Measurements from ENCODE around the gene C17orf58.

C17orf58 gene

GRCh38 chr17:68035131-68035522 is 38.9 kb upstream of the C17orf58 start:
- Histone ChIP-seq H3K4me2 (ENCODE audit: low read length, poor library complexity, severe bottlenecking) (no peak overlapping the region), H2BK120ac (ENCODE audit: low read depth, low read length) (no peak overlapping the region), H3K18ac (ENCODE audit: low read depth in 1 of 2, low read length in 2 of 2) (no peak overlapping the region), H2BK5ac (ENCODE audit: low read depth, low read length, poor library complexity, severe bottlenecking) (no peak overlapping the region), H4K8ac (ENCODE audit: low read length) (no peak overlapping the region), H3K9ac (ENCODE audit: low read length) (peak overlapping the region; percentile 80), H3K79me1 (replicated peaks; ENCODE audit: low read length, poor library complexity, severe bottlenecking) (peaks cover 4% of the 10 kb centered on the region), H3K4me3 (ENCODE audit: insufficient read depth in 1 of 2, low read depth in 1 of 2, low read length in 2 of 2) (peak overlapping the region in 1 of 2 experiments; percentile 69), H2BK15ac (ENCODE audit: low read depth, poor library complexity, severe bottlenecking) (no peak overlapping the region), H2AFZ (ENCODE audit: low read depth, low read length) (no peak overlapping the region), H3K23ac (ENCODE audit: low read length in 2 of 2) (no peak overlapping the region), H3K36me3 (ENCODE audit: control insufficient read depth in 1 of 2, insufficient read depth in 2 of 2, low read depth in 1 of 2, low read length in 2 of 2) (peaks cover 18 to 26% of the 10 kb centered on the region in 2 experiments), H3K27ac (ENCODE audit: low read length, poor library complexity, severe bottlenecking) (no peak overlapping the region), H3K4me1 (ENCODE audit: control insufficient read depth, insufficient read depth, low read depth, low read length) (no peaks in the 10 kb centered on the region), H3K27me3 (ENCODE audit: control insufficient read depth in 1 of 2, insufficient read depth in 1 of 2, low read length in 2 of 2) (no peaks in the 10 kb centered on the region), H2AK5ac (ENCODE audit: low read length, severe bottlenecking) (no peak overlapping the region), H4K91ac (ENCODE audit: low read length) (no peak overlapping the region), H3K14ac (ENCODE audit: low read length in 2 of 2) (no peak overlapping the region), H3K4ac (ENCODE audit: low read depth in 1 of 2, low read length in 2 of 2) (no peak overlapping the region), H3K9me3 (ENCODE audit: control insufficient read depth, low read length) (no peaks in the 10 kb centered on the region), H2BK12ac (ENCODE audit: low read length in 2 of 2) (no peak overlapping the region)
- WGBS, result 0% methylated on average over 19 of the region's 27 CpGs
- DNase-seq, result no peak

GRCh38 chr17:68034452-68034776 is 38.1 kb upstream of the C17orf58 start:
- Histone ChIP-seq H2BK12ac (ENCODE audit: low read length in 2 of 2) (no peak overlapping the region), H2AK5ac (ENCODE audit: low read length, severe bottlenecking) (no peak overlapping the region), H2AFZ (ENCODE audit: low read depth, low read length) (no peak overlapping the region), H4K91ac (ENCODE audit: low read length) (no peak overlapping the region), H3K4ac (ENCODE audit: low read depth in 1 of 2, low read length in 2 of 2) (no peak overlapping the region), H3K4me3 (ENCODE audit: insufficient read depth in 1 of 2, low read depth in 1 of 2, low read length in 2 of 2) (peak overlapping the region in 1 of 2 experiments; percentile 69), H3K36me3 (ENCODE audit: control insufficient read depth in 1 of 2, insufficient read depth in 2 of 2, low read depth in 1 of 2, low read length in 2 of 2) (peaks cover 14 to 21% of the 10 kb centered on the region in 2 experiments), H3K14ac (ENCODE audit: low read length in 2 of 2) (no peak overlapping the region), H2BK5ac (ENCODE audit: low read depth, low read length, poor library complexity, severe bottlenecking) (no peak overlapping the region), H3K9me3 (ENCODE audit: control insufficient read depth, low read length) (no peaks in the 10 kb centered on the region), H3K18ac (ENCODE audit: low read depth in 1 of 2, low read length in 2 of 2) (no peak overlapping the region), H3K79me1 (replicated peaks; ENCODE audit: low read length, poor library complexity, severe bottlenecking) (peaks cover 3% of the 10 kb centered on the region), H4K8ac (ENCODE audit: low read length) (no peak overlapping the region), H3K9ac (ENCODE audit: low read length) (peak overlapping the region; percentile 80), H3K4me2 (ENCODE audit: low read length, poor library complexity, severe bottlenecking) (no peak overlapping the region), H2BK120ac (ENCODE audit: low read depth, low read length) (no peak overlapping the region), H3K27me3 (ENCODE audit: control insufficient read depth in 1 of 2, insufficient read depth in 1 of 2, low read length in 2 of 2) (no peaks in the 10 kb centered on the region), H3K4me1 (ENCODE audit: control insufficient read depth, insufficient read depth, low read depth, low read length) (no peaks in the 10 kb centered on the region), H3K27ac (ENCODE audit: low read length, poor library complexity, severe bottlenecking) (no peak overlapping the region), H2BK15ac (ENCODE audit: low read depth, poor library complexity, severe bottlenecking) (no peak overlapping the region), H3K23ac (ENCODE audit: low read length in 2 of 2) (no peak overlapping the region)
- 40% methylated on average over 1 of the region's 1 CpG for WGBS
- DNase-seq, result no peak

- Histone ChIP-seq H4K8ac (ENCODE audit: low read length) (no peak overlapping the region), H3K4me1 (ENCODE audit: control insufficient read depth, insufficient read depth, low read depth, low read length) (no peaks in the 10 kb centered on the region), H4K91ac (ENCODE audit: low read length) (no peak overlapping the region), H3K18ac (ENCODE audit: low read depth in 1 of 2, low read length in 2 of 2) (no peak overlapping the region), H3K36me3 (ENCODE audit: control insufficient read depth in 1 of 2, insufficient read depth in 2 of 2, low read depth in 1 of 2, low read length in 2 of 2) (peaks cover 8 to 15% of the 10 kb centered on the region in 2 experiments), H2BK12ac (ENCODE audit: low read length in 2 of 2) (no peak overlapping the region), H2AFZ (ENCODE audit: low read depth, low read length) (no peak overlapping the region), H3K9me3 (ENCODE audit: control insufficient read depth, low read length) (no peaks in the 10 kb centered on the region), H2AK5ac (ENCODE audit: low read length, severe bottlenecking) (no peak overlapping the region), H3K27ac (ENCODE audit: low read length, poor library complexity, severe bottlenecking) (no peak overlapping the region), H3K23ac (ENCODE audit: low read length in 2 of 2) (no peak overlapping the region), H2BK120ac (ENCODE audit: low read depth, low read length) (no peak overlapping the region), H3K4ac (ENCODE audit: low read depth in 1 of 2, low read length in 2 of 2) (no peak overlapping the region), H3K14ac (ENCODE audit: low read length in 2 of 2) (no peak overlapping the region), H3K79me1 (replicated peaks; ENCODE audit: low read length, poor library complexity, severe bottlenecking) (peaks cover 1% of the 10 kb centered on the region), H3K4me3 (ENCODE audit: insufficient read depth in 1 of 2, low read depth in 1 of 2, low read length in 2 of 2) (no peak overlapping the region), H3K27me3 (ENCODE audit: control insufficient read depth in 1 of 2, insufficient read depth in 1 of 2, low read length in 2 of 2) (no peaks in the 10 kb centered on the region), H3K9ac (ENCODE audit: low read length) (no peak overlapping the region), H2BK5ac (ENCODE audit: low read depth, low read length, poor library complexity, severe bottlenecking) (no peak overlapping the region), H2BK15ac (ENCODE audit: low read depth, poor library complexity, severe bottlenecking) (no peak overlapping the region), H3K4me2 (ENCODE audit: low read length, poor library complexity, severe bottlenecking) (no peak overlapping the region)
- WGBS, result 78% methylated on average over 5 of the region's 7 CpGs
- peak; percentile 68 for DNase-seq
Observed at GRCh38 chr17:68033636-68034451, 37.6 kb upstream of the C17orf58 start.

- Histone ChIP-seq H2BK120ac (ENCODE audit: low read depth, low read length) (no peak overlapping the region), H2BK12ac (ENCODE audit: low read length in 2 of 2) (no peak overlapping the region), H3K14ac (ENCODE audit: low read length in 2 of 2) (no peak overlapping the region), H3K4ac (ENCODE audit: low read depth in 1 of 2, low read length in 2 of 2) (no peak overlapping the region), H3K18ac (ENCODE audit: low read depth in 1 of 2, low read length in 2 of 2) (no peak overlapping the region), H2AFZ (ENCODE audit: low read depth, low read length) (no peak overlapping the region), H4K91ac (ENCODE audit: low read length) (no peak overlapping the region), H3K79me1 (replicated peaks; ENCODE audit: low read length, poor library complexity, severe bottlenecking) (no peaks in the 10 kb centered on the region), H2BK5ac (ENCODE audit: low read depth, low read length, poor library complexity, severe bottlenecking) (no peak overlapping the region), H3K4me1 (ENCODE audit: control insufficient read depth, insufficient read depth, low read depth, low read length) (no peaks in the 10 kb centered on the region), H2AK5ac (ENCODE audit: low read length, severe bottlenecking) (no peak overlapping the region), H3K9me3 (ENCODE audit: control insufficient read depth, low read length) (no peaks in the 10 kb centered on the region), H3K23ac (ENCODE audit: low read length in 2 of 2) (no peak overlapping the region), H3K9ac (ENCODE audit: low read length) (no peak overlapping the region), H3K27ac (ENCODE audit: low read length, poor library complexity, severe bottlenecking) (no peak overlapping the region), H3K27me3 (ENCODE audit: control insufficient read depth in 1 of 2, insufficient read depth in 1 of 2, low read length in 2 of 2) (no peaks in the 10 kb centered on the region), H4K8ac (ENCODE audit: low read length) (no peak overlapping the region), H3K4me3 (ENCODE audit: insufficient read depth in 1 of 2, low read depth in 1 of 2, low read length in 2 of 2) (no peak overlapping the region), H2BK15ac (ENCODE audit: low read depth, poor library complexity, severe bottlenecking) (no peak overlapping the region), H3K4me2 (ENCODE audit: low read length, poor library complexity, severe bottlenecking) (no peak overlapping the region), H3K36me3 (ENCODE audit: control insufficient read depth in 1 of 2, insufficient read depth in 2 of 2, low read depth in 1 of 2, low read length in 2 of 2) (no peaks in the 10 kb centered on the region)
- 78% methylated on average over 7 of the region's 8 CpGs for WGBS
- no peak for DNase-seq
Observed at GRCh38 chr17:68029512-68030215, 33.4 kb upstream of the C17orf58 start.
